HEK293T (cell line): ENCODE measurements around the gene TMBIM6.
"Not testable (repeated sequence)": the region's sequence is repeated elsewhere in the genome, so short reads cannot be mapped to it uniquely, and the experiment has no call there.

ENCODE experiments used
- CTCF ChIA-PET: fragments of 350-600 bp; formaldehyde crosslinking; extraction: SDS; loops from one replicate; lab custom pipeline; 2021; ENCODE audit warnings: antibody characterized with exemption, inconsistent platforms; lab: Yijun Ruan, JAX
- POLR2A ChIA-PET: fragments of 350-600 bp; formaldehyde crosslinking; extraction: SDS; loops from one replicate; lab custom pipeline; 2020; ENCODE audit warnings: antibody characterized with exemption, inconsistent platforms; lab: Yijun Ruan, JAX
- DNase-seq: peaks from one replicate; pipeline ENCODE4 v3.0.0; 2012; ENCODE audit warnings: mixed read lengths; ENCODE audit errors: extremely low spot score
- ARNT ChIP-seq: fragments of 450-650 bp; IDR thresholded peaks from 2 replicates; pipeline ENCODE4 v1.6.1; 2017; ENCODE audit warnings: mild to moderate bottlenecking
- BHLHE40 ChIP-seq: fragments of 450-650 bp; IDR thresholded peaks from 2 replicates; pipeline ENCODE4 v1.6.1; 2016; ENCODE audit warnings: mild to moderate bottlenecking, moderate library complexity, borderline replicate concordance
- CTBP1 ChIP-seq: fragments of 450-650 bp; IDR thresholded peaks from 2 replicates; pipeline ENCODE4 v1.6.1; 2016; ENCODE audit warnings: borderline replicate concordance
- ELF4 ChIP-seq: fragments of 450-650 bp; IDR thresholded peaks from 2 replicates; pipeline ENCODE4 v1.6.1; 2017; ENCODE audit warnings: antibody characterized with exemption
- FOXA1 ChIP-seq: fragments of 450-650 bp; IDR thresholded peaks from 2 replicates; pipeline ENCODE4 v1.6.1; 2016; ENCODE audit warnings: mild to moderate bottlenecking
- FOXK2 ChIP-seq: fragments of 450-650 bp; IDR thresholded peaks from 2 replicates; pipeline ENCODE4 v1.6.1; 2016; ENCODE audit warnings: mild to moderate bottlenecking
- FOXM1 ChIP-seq: fragments of 450-650 bp; IDR thresholded peaks from 2 replicates; pipeline ENCODE4 v1.6.1; 2017; ENCODE audit warnings: mild to moderate bottlenecking, borderline replicate concordance
- HDGF ChIP-seq: fragments of 450-650 bp; IDR thresholded peaks from 2 replicates; pipeline ENCODE4 v1.6.1; 2017; ENCODE audit warnings: antibody characterized with exemption, borderline replicate concordance
- L3MBTL2 ChIP-seq: fragments of 450-650 bp; conservative IDR thresholded peaks from 2 replicates; pipeline ENCODE4 v1.6.1; 2016; ENCODE audit warnings: mild to moderate bottlenecking
- LEF1 ChIP-seq: fragments of 450-650 bp; IDR thresholded peaks from 2 replicates; pipeline ENCODE4 v1.6.1; 2017; ENCODE audit warnings: mild to moderate bottlenecking, borderline replicate concordance
- NFRKB ChIP-seq: fragments of 450-650 bp; IDR thresholded peaks from 2 replicates; pipeline ENCODE4 v1.6.1; 2016; ENCODE audit warnings: mild to moderate bottlenecking, moderate library complexity
- PKNOX1 ChIP-seq: fragments of 450-650 bp; IDR thresholded peaks from 2 replicates; pipeline ENCODE4 v1.6.1; 2016
- SP1 ChIP-seq: fragments of 450-650 bp; IDR thresholded peaks from 2 replicates; pipeline ENCODE4 v1.6.1; 2017
- SUZ12 ChIP-seq: fragments of 450-650 bp; IDR thresholded peaks from 2 replicates; pipeline ENCODE4 v1.6.1; 2016; ENCODE audit warnings: mild to moderate bottlenecking
- TARDBP ChIP-seq: fragments of 450-650 bp; IDR thresholded peaks from 2 replicates; pipeline ENCODE4 v1.6.1; 2016
- ZNF384 ChIP-seq: fragments of 450-650 bp; IDR thresholded peaks from 2 replicates; pipeline ENCODE4 v1.6.1; 2016

The TMBIM6 gene

GRCh38 chr12:49766115-49766455, 24.7 kb downstream of the TMBIM6 start:
- no peak for DNase-seq
- ChIA-PET CTCF (no interaction called here), POLR2A (interaction anchor here (2.6 kb wide), 1 partner anchor 25 kb away, joined by 9 read pairs; the partner anchor contains the start of gene TMBIM6)
- no peak for TF ChIP-seq ELF4
- no peak for TF ChIP-seq BHLHE40
- no peak for TF ChIP-seq NFRKB
- TF ChIP-seq PKNOX1: no peak
- no peak for TF ChIP-seq LEF1
- no peak for TF ChIP-seq FOXM1
- no peak for TF ChIP-seq SUZ12
- no peak for TF ChIP-seq HDGF
- TF ChIP-seq FOXA1: no peak
- TF ChIP-seq ARNT: no peak
- TF ChIP-seq L3MBTL2: no peak
- no peak for TF ChIP-seq TARDBP
- no peak for TF ChIP-seq FOXK2
- TF ChIP-seq ZNF384: no peak
- no peak for TF ChIP-seq CTBP1
- TF ChIP-seq SP1: no peak

GRCh38 chr12:49767333-49767732, 26.0 kb downstream of the TMBIM6 start:
- TF ChIP-seq L3MBTL2: no peak
- TF ChIP-seq FOXK2: no peak
- no peak for TF ChIP-seq FOXM1
- TF ChIP-seq FOXA1: no peak
- TF ChIP-seq BHLHE40: no peak
- no peak for TF ChIP-seq PKNOX1
- no peak for TF ChIP-seq ELF4
- no peak for TF ChIP-seq NFRKB
- TF ChIP-seq ARNT: no peak
- no peak for TF ChIP-seq SP1
- no peak for TF ChIP-seq LEF1
- no peak for TF ChIP-seq HDGF
- no peak for TF ChIP-seq CTBP1
- TF ChIP-seq TARDBP: no peak
- no peak for DNase-seq
- CTCF ChIA-PET: interaction anchor here (0.7 kb wide), 1 partner anchor 76 kb away, joined by 3 read pairs; the partner anchor contains the start of gene BCDIN3D
- POLR2A ChIA-PET: interaction anchor here (2.6 kb wide), 1 partner anchor 26 kb away, joined by 9 read pairs; the partner anchor contains the start of gene TMBIM6

GRCh38 chr12:49773102-49773501, 31.7 kb downstream of the TMBIM6 start:
- DNase-seq: not testable (repeated sequence)
- ChIA-PET POLR2A (interaction anchor here (1.3 kb wide), 1 partner anchor 69 kb away, joined by 6 read pairs; the partner anchor contains the start of gene BCDIN3D), CTCF (interaction anchor here (0.9 to 2.1 kb wide), 2 partner anchors 10 to 30 kb away, joined by 3 to 6 read pairs; no protein-coding TSS in a partner anchor)

GRCh38 chr12:49776413-49776812, 35.1 kb downstream of the TMBIM6 start:
- ChIA-PET POLR2A (no interaction called here), CTCF (interaction anchor here (3.0 kb wide), 1 partner anchor 62 kb away, joined by 21 read pairs; no protein-coding TSS in a partner anchor)
- peak; percentile 79 for DNase-seq
- TF ChIP-seq CTBP1 (no peak), SP1 (no peak), FOXA1 (no peak), NFRKB (no peak), ELF4 (no peak), HDGF (no peak), FOXK2 (no peak)

GRCh38 chr12:49776858-49777257, 35.5 kb downstream of the TMBIM6 start:
- no peak for TF ChIP-seq NFRKB
- TF ChIP-seq FOXM1: no peak
- TF ChIP-seq L3MBTL2: no peak
- TF ChIP-seq BHLHE40: no peak
- no peak for TF ChIP-seq FOXK2
- no peak for TF ChIP-seq PKNOX1
- ChIA-PET POLR2A (interaction anchor here (1.9 kb wide), 1 partner anchor 66 kb away, joined by 7 read pairs; the partner anchor contains the start of gene BCDIN3D), CTCF (interaction anchor here (0.6 to 3.0 kb wide), 6 partner anchors 49 to 186 kb away, joined by 3 to 21 read pairs (median 5); no protein-coding TSS in a partner anchor)
- DNase-seq: no peak

- no peak for DNase-seq
- POLR2A ChIA-PET: interaction anchor here (1.0 to 1.9 kb wide), 2 partner anchors 36 to 66 kb away, joined by 4 to 7 read pairs; partner anchors contain the start of gene BCDIN3D
- no peak for TF ChIP-seq ZNF384
- TF ChIP-seq HDGF: no peak
- TF ChIP-seq ELF4: no peak
- no peak for TF ChIP-seq BHLHE40
- TF ChIP-seq LEF1: no peak
- TF ChIP-seq L3MBTL2: no peak
- no peak for TF ChIP-seq FOXA1
- TF ChIP-seq FOXK2: no peak
- no peak for TF ChIP-seq PKNOX1
- no peak for TF ChIP-seq ARNT
- no peak for TF ChIP-seq TARDBP
- TF ChIP-seq FOXM1: no peak
- TF ChIP-seq SP1: no peak
- no peak for TF ChIP-seq NFRKB
- no peak for TF ChIP-seq SUZ12
These were observed 36.0 kb downstream of the TMBIM6 start for GRCh38 chr12:49777341-49777740.

More at GRCh38 chr12:49777341-49777740, 36.0 kb downstream of the TMBIM6 start:
- CTCF ChIA-PET: interaction anchor here (0.6 to 3.0 kb wide), 10 partner anchors 36 to 186 kb away, joined by 3 to 21 read pairs (median 4); partner anchors contain the start of genes NCKAP5L and TMBIM6
